MCF 10A (cell line): ENCODE results near the gene MACROH2A1. TPM values are rescaled to one million over a fixed set of nuclear protein-coding genes. Genes with fewer than 3 reads are reported as not detected.

Experiments
- BruUV-seq: library from RNA; stranded (reverse); fragments of 400-500 nt; replicated peaks from 2 replicates; lab custom pipeline; 2021; lab: Mats Ljungman, UMichigan
- CTCF ChIA-PET: fragments of 300-600 bp; sonication (Branson Sonifier 250); formaldehyde crosslinking; extraction: SDS; loops from one replicate; lab custom pipeline; 2021; ENCODE audit warnings: antibody characterized with exemption, inconsistent platforms; lab: Yijun Ruan, JAX
- POLR2A ChIA-PET: fragments of 300-600, 350-650 bp; sonication (Branson Sonifier 250); formaldehyde crosslinking; extraction: SDS; loops from one replicate; lab custom pipeline; 2020; ENCODE audit warnings: antibody characterized with exemption, inconsistent platforms; lab: Yijun Ruan, JAX
- DNase-seq: peaks from one replicate; pipeline ENCODE4 v3.0.0-alpha.2; 2018; ENCODE audit not compliant: unreplicated experiment
- H3K27ac Mint-ChIP-seq: one replicate; pipeline ENCODE4 v1.8.0; 2022; ENCODE audit warnings: mild to moderate bottlenecking, low read depth, mixed read lengths; ENCODE audit not compliant: unreplicated experiment
- H3K27me3 Mint-ChIP-seq: one replicate; pipeline ENCODE4 v1.8.0; 2022; ENCODE audit warnings: mixed read lengths; ENCODE audit not compliant: insufficient read depth, unreplicated experiment
- H3K36me3 Mint-ChIP-seq: one replicate; pipeline ENCODE4 v1.8.0; 2022; ENCODE audit warnings: mild to moderate bottlenecking, moderate library complexity, mixed read lengths; ENCODE audit not compliant: insufficient read depth, unreplicated experiment
- H3K4me1 Mint-ChIP-seq: one replicate; pipeline ENCODE4 v1.8.0; 2022; ENCODE audit warnings: mixed read lengths; ENCODE audit not compliant: insufficient read depth, unreplicated experiment
- H3K4me3 Mint-ChIP-seq: one replicate; pipeline ENCODE4 v1.8.0; 2022; ENCODE audit warnings: mild to moderate bottlenecking, moderate library complexity, mixed read lengths; ENCODE audit not compliant: unreplicated experiment
- H3K9me3 Mint-ChIP-seq: one replicate; pipeline ENCODE4 v1.8.0; 2022; ENCODE audit warnings: mixed read lengths; ENCODE audit not compliant: unreplicated experiment
- CTCF ChIP-seq: fragments of 200-600 bp; IDR thresholded peaks from one replicate; pipeline ENCODE4 v1.8.0; 2022; ENCODE audit warnings: antibody characterized with exemption, mild to moderate bottlenecking; ENCODE audit not compliant: unreplicated experiment
- intact Hi-C: fragments of 100-400 bp; cut with micrococcal nuclease; formaldehyde crosslinking; loops from 2 replicates; pipeline ENCODE4 v1.14.1; 2022
- total RNA-seq: library from RNA; stranded (reverse); gene quantifications from 2 replicates; pipeline ENCODE4 v1.2.3, GENCODE V29; 2022

Gene MACROH2A1
- total RNA-seq, 1 experiment from 2014 or later = 306 TPM

DNA sequence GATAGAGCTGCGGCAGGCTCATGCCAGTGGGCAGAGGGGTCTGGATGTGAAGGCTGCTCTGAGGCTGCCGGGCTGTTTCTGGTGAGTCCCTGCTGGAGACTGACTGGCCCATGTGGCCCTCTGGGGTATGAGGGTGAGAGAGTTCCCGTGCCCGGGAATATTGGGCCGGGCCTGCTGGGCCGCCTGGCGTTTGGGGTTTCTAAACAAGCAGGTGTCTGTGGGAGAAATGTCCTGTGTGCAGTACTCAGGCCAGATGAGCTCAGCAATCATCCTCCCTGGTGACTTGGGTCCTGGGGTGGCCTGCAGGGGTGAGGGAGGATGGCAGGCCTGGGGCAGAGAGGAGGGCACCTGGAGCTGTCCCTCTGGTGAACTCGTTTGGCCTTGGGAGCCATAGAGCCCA lies 74.9 kb downstream of the MACROH2A1 start:
- CTCF ChIA-PET = interaction anchor here (1.1 to 2.3 kb wide), 3 partner anchors 9 to 132 kb away, joined by 3 to 10 read pairs (median 4); no protein-coding TSS in a partner anchor
- H3K27ac Mint-ChIP-seq = no peak overlapping the region
- POLR2A ChIA-PET = no interaction called here
- H3K9me3 Mint-ChIP-seq = no peaks in the 10 kb centered on the region
- no peaks in the 10 kb centered on the region for H3K4me1 Mint-ChIP-seq
- no peaks in the 10 kb centered on the region for H3K27me3 Mint-ChIP-seq
- H3K36me3 Mint-ChIP-seq = no peaks in the 10 kb centered on the region
- H3K4me3 Mint-ChIP-seq = no peak overlapping the region
- intact Hi-C loops = no loop called here
- BruUV-seq = no TSS peak
- DNase-seq = no peak
- TF ChIP-seq CTCF = no peak

DNA sequence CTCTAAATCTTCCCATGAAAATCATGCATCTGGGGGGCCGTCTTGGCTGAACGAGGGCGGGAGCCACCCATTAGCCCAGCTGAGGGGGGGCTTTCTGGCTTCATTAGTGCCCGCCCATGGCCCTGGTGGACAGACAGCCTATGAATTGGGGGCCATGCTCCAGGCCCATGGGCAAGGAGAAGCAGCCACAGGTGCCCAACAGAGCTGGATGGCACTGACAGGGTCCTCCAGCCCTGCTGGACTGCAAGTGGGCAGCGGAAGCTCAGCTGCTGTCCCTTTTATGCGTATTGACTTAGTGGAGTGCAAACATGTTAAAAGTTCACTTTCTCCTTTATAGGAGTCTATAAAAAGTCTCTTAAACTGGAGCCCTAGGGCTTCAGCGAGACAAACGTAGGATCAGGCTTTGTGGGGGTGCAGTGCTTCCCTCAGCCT lies 75.3 kb downstream of the MACROH2A1 start:
- intact Hi-C loops = no loop called here
- Mint-ChIP-seq H3K9me3 (no peaks in the 10 kb centered on the region), H3K36me3 (no peaks in the 10 kb centered on the region), H3K4me3 (no peak overlapping the region), H3K27ac (no peak overlapping the region), H3K27me3 (no peaks in the 10 kb centered on the region), H3K4me1 (no peaks in the 10 kb centered on the region)
- no TSS peak for BruUV-seq
- DNase-seq = no peak
- TF ChIP-seq CTCF = no peak
- CTCF ChIA-PET = interaction anchor here (0.5 to 2.3 kb wide), 5 partner anchors 9 to 132 kb away, joined by 3 to 10 read pairs (median 3); no protein-coding TSS in a partner anchor
- POLR2A ChIA-PET = interaction anchor here (0.5 kb wide), 1 partner anchor 470 kb away, joined by 4 read pairs; no protein-coding TSS in a partner anchor

DNA sequence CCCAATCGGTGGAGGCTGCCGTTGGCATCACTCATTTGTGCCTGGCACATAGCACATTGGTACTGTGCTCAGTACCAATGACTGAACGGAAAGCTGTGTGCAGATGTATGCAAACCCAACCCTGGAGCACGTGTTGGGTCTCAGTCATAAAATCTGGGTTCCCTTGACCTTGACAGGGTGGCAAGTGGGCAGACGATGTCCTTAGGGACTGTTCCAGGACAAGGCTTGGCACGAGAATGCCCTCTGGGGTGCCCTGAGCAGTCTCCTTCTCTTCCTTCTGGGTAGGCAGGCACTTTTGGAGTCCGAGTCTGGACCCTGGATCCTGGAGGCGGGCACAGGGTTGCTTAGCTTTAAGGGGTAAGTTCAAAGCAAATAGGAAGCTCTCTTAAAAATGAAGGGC lies 75.8 kb downstream of the MACROH2A1 start:
- no peak overlapping the region for H3K27ac Mint-ChIP-seq
- no TSS peak for BruUV-seq
- no peaks in the 10 kb centered on the region for H3K9me3 Mint-ChIP-seq
- ChIA-PET CTCF (interaction anchor here (0.5 to 2.3 kb wide), 4 partner anchors 10 to 132 kb away, joined by 3 to 10 read pairs (median 4); no protein-coding TSS in a partner anchor), POLR2A (interaction anchor here (0.5 kb wide), 1 partner anchor 470 kb away, joined by 4 read pairs; no protein-coding TSS in a partner anchor)
- no peaks in the 10 kb centered on the region for H3K36me3 Mint-ChIP-seq
- no peak for TF ChIP-seq CTCF
- no peaks in the 10 kb centered on the region for H3K4me1 Mint-ChIP-seq
- intact Hi-C loops = no loop called here
- no peak for DNase-seq
- H3K4me3 Mint-ChIP-seq = no peak overlapping the region
- H3K27me3 Mint-ChIP-seq = no peaks in the 10 kb centered on the region

GRCh38 chr5:135322744-135323143 lies 76.3 kb downstream of the MACROH2A1 start:
- ChIA-PET CTCF (interaction anchor here (0.8 to 2.3 kb wide), 4 partner anchors 10 to 301 kb away, joined by 3 to 10 read pairs (median 3); no protein-coding TSS in a partner anchor), POLR2A (no interaction called here)
- no peaks in the 10 kb centered on the region for H3K9me3 Mint-ChIP-seq
- no peaks in the 10 kb centered on the region for H3K4me1 Mint-ChIP-seq
- no peak overlapping the region for H3K4me3 Mint-ChIP-seq
- intact Hi-C loops = no loop called here
- no peaks in the 10 kb centered on the region for H3K36me3 Mint-ChIP-seq
- BruUV-seq = no TSS peak
- H3K27ac Mint-ChIP-seq = no peak overlapping the region
- no peak for TF ChIP-seq CTCF
- DNase-seq = no peak
- no peaks in the 10 kb centered on the region for H3K27me3 Mint-ChIP-seq
